Chondrocyte (in vitro differentiated cells): ENCODE results near the gene PBX3. TPM values are rescaled to one million over a fixed set of nuclear protein-coding genes. Genes with fewer than 3 reads are reported as not detected.

ENCODE experiments used
- DNase-seq: peaks from one replicate; pipeline ENCODE4 v3.0.0; 2021; ENCODE audit warnings: mixed read lengths, low spot score
- H3K27ac Mint-ChIP-seq: one replicate; pipeline ENCODE4 v1.8.0; 2021; ENCODE audit warnings: mild to moderate bottlenecking, moderate library complexity, mixed read lengths; ENCODE audit not compliant: unreplicated experiment
- H3K27me3 Mint-ChIP-seq: 2 replicates; pipeline ENCODE4 v1.8.0; 2021; ENCODE audit warnings: low read depth, mixed read lengths
- H3K36me3 Mint-ChIP-seq: 2 replicates; pipeline ENCODE4 v1.8.0; 2021; ENCODE audit warnings: low read depth, mixed read lengths
- H3K4me1 Mint-ChIP-seq: 2 replicates; pipeline ENCODE4 v1.8.0; 2021; ENCODE audit warnings: low read depth, mild to moderate bottlenecking, mixed read lengths
- H3K4me3 Mint-ChIP-seq: one replicate; pipeline ENCODE4 v1.8.0; 2021; ENCODE audit warnings: mild to moderate bottlenecking, moderate library complexity, mixed read lengths; ENCODE audit not compliant: unreplicated experiment
- H3K9me3 Mint-ChIP-seq: 2 replicates; pipeline ENCODE4 v1.8.0; 2021; ENCODE audit warnings: low read depth, mixed read lengths
- CTCF ChIP-seq: fragments of 200-600 bp; sonication (generic); IDR thresholded peaks from 2 replicates; pipeline ENCODE4 v1.5.0; 2021; ENCODE audit warnings: antibody characterized with exemption, mild to moderate bottlenecking, moderate library complexity
- total RNA-seq: library from RNA; stranded (reverse); gene quantifications from 3 replicates; pipeline ENCODE4 v1.2.1, GENCODE V29; 2021

PBX3 gene
- total RNA-seq, 1 donor from 2014 or later = 24.1 TPM

GRCh38 chr9:125754096-125754495, 6.9 kb downstream of the PBX3 start:
- no peak for DNase-seq
- TF ChIP-seq CTCF = no peak
- H3K27ac Mint-ChIP-seq = no peak overlapping the region
- no peak overlapping the region for H3K4me3 Mint-ChIP-seq
- H3K4me1 Mint-ChIP-seq = peaks cover 27% of the 10 kb centered on the region
- no peaks in the 10 kb centered on the region for H3K27me3 Mint-ChIP-seq
- no peaks in the 10 kb centered on the region for H3K9me3 Mint-ChIP-seq
- H3K36me3 Mint-ChIP-seq = peaks cover 3% of the 10 kb centered on the region

GRCh38 chr9:125755340-125755739, 8.2 kb downstream of the PBX3 start:
- H3K36me3 Mint-ChIP-seq = peaks cover 3% of the 10 kb centered on the region
- H3K4me1 Mint-ChIP-seq = peaks cover 23% of the 10 kb centered on the region
- TF ChIP-seq CTCF = no peak
- DNase-seq = no peak
- H3K27ac Mint-ChIP-seq = no peak overlapping the region
- no peaks in the 10 kb centered on the region for H3K9me3 Mint-ChIP-seq
- no peaks in the 10 kb centered on the region for H3K27me3 Mint-ChIP-seq
- H3K4me3 Mint-ChIP-seq = no peak overlapping the region

GRCh38 chr9:125756518-125756917, 9.3 kb downstream of the PBX3 start:
- Mint-ChIP-seq H3K27ac (no peak overlapping the region), H3K9me3 (no peaks in the 10 kb centered on the region), H3K27me3 (no peaks in the 10 kb centered on the region), H3K4me3 (no peak overlapping the region), H3K4me1 (peaks cover 17% of the 10 kb centered on the region), H3K36me3 (peaks cover 3% of the 10 kb centered on the region)
- TF ChIP-seq CTCF = no peak
- no peak for DNase-seq

GRCh38 chr9:125757834-125758233, 10.7 kb downstream of the PBX3 start:
- TF ChIP-seq CTCF = no peak
- Mint-ChIP-seq H3K36me3 (peaks cover 3% of the 10 kb centered on the region), H3K27ac (no peak overlapping the region), H3K9me3 (no peaks in the 10 kb centered on the region), H3K4me1 (peaks cover 18% of the 10 kb centered on the region), H3K4me3 (no peak overlapping the region), H3K27me3 (no peaks in the 10 kb centered on the region)
- DNase-seq = no peak

- no peak for TF ChIP-seq CTCF
- H3K4me3 Mint-ChIP-seq = no peak overlapping the region
- H3K36me3 Mint-ChIP-seq = peaks cover 2% of the 10 kb centered on the region
- H3K4me1 Mint-ChIP-seq = peaks cover 30% of the 10 kb centered on the region
- no peaks in the 10 kb centered on the region for H3K27me3 Mint-ChIP-seq
- no peak overlapping the region for H3K27ac Mint-ChIP-seq
- no peak for DNase-seq
- H3K9me3 Mint-ChIP-seq = no peaks in the 10 kb centered on the region
These were observed 12.0 kb downstream of the PBX3 start for GRCh38 chr9:125758986-125759763.
